Activated T-cell treated with anti-CD3 and anti-CD28 coated beads for 24 hours (primary cell): ENCODE measurements around the gene AHRR.
"Not testable (repeated sequence)": the region's sequence is repeated elsewhere in the genome, so short reads cannot be mapped to it uniquely, and the experiment has no call there.

Experiments used
- DNase-seq: peaks from one replicate; pipeline ENCODE4 v3.0.0-alpha.2; 2020; ENCODE audit warnings: low read depth

AHRR gene

GRCh38 chr5:321230-321725, at the start of gene AHRR:
TSS of gene AHRR (plus strand) at chr5:321714. CDS start at chr5:343903, 22,189 bp downstream.
- peak; percentile 55 for DNase-seq

- not testable (repeated sequence) for DNase-seq
These were observed 49.7 kb upstream of the AHRR start for GRCh38 chr5:271828-272167.

GRCh38 chr5:273091-273490, 48.4 kb upstream of the AHRR start:
- DNase-seq = not testable (repeated sequence)

GRCh38 chr5:273491-273890, 48.0 kb upstream of the AHRR start:
- not testable (repeated sequence) for DNase-seq

GRCh38 chr5:274346-274745, 47.2 kb upstream of the AHRR start:
- not testable (repeated sequence) for DNase-seq

- no peak for DNase-seq
These were observed 42.9 kb upstream of the AHRR start for GRCh38 chr5:278646-279045.

- DNase-seq = not testable (repeated sequence)
These were observed 42.4 kb upstream of the AHRR start for GRCh38 chr5:279051-279665.

- DNase-seq = no peak
These were observed 35.4 kb upstream of the AHRR start for GRCh38 chr5:285991-286557.

GRCh38 chr5:290200-290599, 31.3 kb upstream of the AHRR start:
- not testable (repeated sequence) for DNase-seq

GRCh38 chr5:291345-291744, 30.2 kb upstream of the AHRR start:
- not testable (repeated sequence) for DNase-seq

GRCh38 chr5:294788-295187, 26.7 kb upstream of the AHRR start:
- DNase-seq = not testable (repeated sequence)

GRCh38 chr5:296207-296606, 25.3 kb upstream of the AHRR start:
- not testable (repeated sequence) for DNase-seq

GRCh38 chr5:296954-297353, 24.6 kb upstream of the AHRR start:
- DNase-seq = not testable (repeated sequence)

GRCh38 chr5:297448-297847, 24.1 kb upstream of the AHRR start:
- DNase-seq = not testable (repeated sequence)

GRCh38 chr5:297991-298736, 23.4 kb upstream of the AHRR start:
- DNase-seq = not testable (repeated sequence)

- DNase-seq = no peak
These were observed 22.8 kb upstream of the AHRR start for GRCh38 chr5:298737-299125.

GRCh38 chr5:299921-300320, 21.6 kb upstream of the AHRR start:
- not testable (repeated sequence) for DNase-seq

- DNase-seq = not testable (repeated sequence)
These were observed 20.7 kb upstream of the AHRR start for GRCh38 chr5:300691-301435.

- DNase-seq = not testable (repeated sequence)
These were observed 19.1 kb upstream of the AHRR start for GRCh38 chr5:302416-302815.

- no peak for DNase-seq
These were observed 18.5 kb upstream of the AHRR start for GRCh38 chr5:302966-303365.

- DNase-seq = not testable (repeated sequence)
These were observed 17.8 kb upstream of the AHRR start for GRCh38 chr5:303741-304140.

- no peak for DNase-seq
These were observed 16.5 kb upstream of the AHRR start for GRCh38 chr5:305050-305449.
